HEK293 (cell line): ENCODE measurements around the gene YTHDC2.

Experiments used
- BCL11A ChIP-seq: fragments of 450-650 bp; formaldehyde crosslinking; IDR thresholded peaks from 2 replicates; pipeline ENCODE4 v1.5.1; 2016; ENCODE audit warnings: low read depth, missing biosample characterization, missing genetic modification characterization
- GFI1B ChIP-seq: fragments of 450-650 bp; formaldehyde crosslinking; IDR thresholded peaks from 2 replicates; pipeline ENCODE4 v1.5.1; 2016; ENCODE audit warnings: missing biosample characterization, missing genetic modification characterization
- KLF1 ChIP-seq: fragments of 450-650 bp; formaldehyde crosslinking; IDR thresholded peaks from 2 replicates; pipeline ENCODE4 v1.5.1; 2016; ENCODE audit warnings: missing biosample characterization, missing genetic modification characterization
- KLF7 ChIP-seq: fragments of 450-650 bp; formaldehyde crosslinking; IDR thresholded peaks from 2 replicates; pipeline ENCODE4 v1.5.1; 2016; ENCODE audit warnings: missing biosample characterization, missing genetic modification characterization, borderline replicate concordance
- PRDM1 ChIP-seq: fragments of 450-650 bp; formaldehyde crosslinking; IDR thresholded peaks from 2 replicates; pipeline ENCODE4; 2016; ENCODE audit warnings: missing biosample characterization, missing genetic modification characterization
- PRDM6 ChIP-seq: fragments of 450-650 bp; formaldehyde crosslinking; IDR thresholded peaks from 2 replicates; pipeline ENCODE4 v1.5.1; 2017; ENCODE audit warnings: missing biosample characterization, missing genetic modification characterization
- RBAK ChIP-seq: fragments of 450-650 bp; formaldehyde crosslinking; IDR thresholded peaks from 2 replicates; pipeline ENCODE4 v1.5.1; 2016; ENCODE audit warnings: missing biosample characterization, missing genetic modification characterization
- SP7 ChIP-seq: fragments of 450-650 bp; formaldehyde crosslinking; IDR thresholded peaks from 2 replicates; pipeline ENCODE4 v1.5.1; 2016; ENCODE audit warnings: missing biosample characterization, missing genetic modification characterization
- YY2 ChIP-seq: fragments of 450-650 bp; formaldehyde crosslinking; IDR thresholded peaks from 2 replicates; pipeline ENCODE4 v1.5.1; 2016; ENCODE audit warnings: missing biosample characterization, missing genetic modification characterization
- ZNF175 ChIP-seq: fragments of 450-650 bp; formaldehyde crosslinking; IDR thresholded peaks from 2 replicates; pipeline ENCODE4 v1.5.1; 2016; ENCODE audit warnings: missing biosample characterization, missing genetic modification characterization
- ZNF184 ChIP-seq: fragments of 450-650 bp; IDR thresholded peaks from 2 replicates; pipeline ENCODE4 v1.5.1; 2018; ENCODE audit warnings: missing biosample characterization, mild to moderate bottlenecking, missing genetic modification characterization
- ZNF19 ChIP-seq: fragments of 450-650 bp; formaldehyde crosslinking; IDR thresholded peaks from 2 replicates; pipeline ENCODE4; 2016; ENCODE audit warnings: missing biosample characterization, missing genetic modification characterization, low read depth
- ZNF202 ChIP-seq: fragments of 450-650 bp; formaldehyde crosslinking; IDR thresholded peaks from 2 replicates; pipeline ENCODE4 v1.5.1; 2016; ENCODE audit warnings: missing biosample characterization, missing genetic modification characterization, borderline replicate concordance
- ZNF26 ChIP-seq: fragments of 450-650 bp; formaldehyde crosslinking; IDR thresholded peaks from 2 replicates; pipeline ENCODE4 v1.5.1; 2016; ENCODE audit warnings: missing biosample characterization, missing genetic modification characterization
- ZNF324 ChIP-seq: fragments of 450-650 bp; formaldehyde crosslinking; IDR thresholded peaks from 2 replicates; pipeline ENCODE4 v1.5.1; 2016; ENCODE audit warnings: missing biosample characterization, missing genetic modification characterization
- ZNF416 ChIP-seq: fragments of 450-650 bp; formaldehyde crosslinking; IDR thresholded peaks from 2 replicates; pipeline ENCODE4 v1.5.1; 2016; ENCODE audit warnings: missing biosample characterization, missing genetic modification characterization
- ZNF501 ChIP-seq: fragments of 450-650 bp; formaldehyde crosslinking; IDR thresholded peaks from 2 replicates; pipeline ENCODE4 v1.5.1; 2016; ENCODE audit warnings: missing biosample characterization, missing genetic modification characterization
- ZNF529 ChIP-seq: fragments of 450-650 bp; formaldehyde crosslinking; IDR thresholded peaks from 2 replicates; pipeline ENCODE4 v1.5.1; 2017; ENCODE audit warnings: missing genetic modification characterization, missing biosample characterization; ENCODE audit not compliant: insufficient replicate concordance
- ZNF600 ChIP-seq: fragments of 450-650 bp; formaldehyde crosslinking; IDR thresholded peaks from 2 replicates; pipeline ENCODE4 v1.5.1; 2016; ENCODE audit warnings: missing biosample characterization, missing genetic modification characterization
- ZNF660 ChIP-seq: fragments of 450-650 bp; IDR thresholded peaks from 2 replicates; pipeline ENCODE4 v1.5.1; 2018; ENCODE audit warnings: missing biosample characterization, mild to moderate bottlenecking, missing genetic modification characterization
- ZNF677 ChIP-seq: fragments of 450-650 bp; IDR thresholded peaks from 2 replicates; pipeline ENCODE4 v1.5.0; 2018; ENCODE audit warnings: missing biosample characterization, mild to moderate bottlenecking, missing genetic modification characterization, moderate library complexity
- ZNF701 ChIP-seq: fragments of 450-650 bp; formaldehyde crosslinking; IDR thresholded peaks from 2 replicates; pipeline ENCODE4 v1.5.1; 2016; ENCODE audit warnings: missing biosample characterization, missing genetic modification characterization
- ZNF76 ChIP-seq: fragments of 450-650 bp; formaldehyde crosslinking; IDR thresholded peaks from 2 replicates; pipeline ENCODE4; 2016; ENCODE audit warnings: low read depth, missing biosample characterization, missing genetic modification characterization, borderline replicate concordance
- ZNF768 ChIP-seq: fragments of 450-650 bp; formaldehyde crosslinking; IDR thresholded peaks from 2 replicates; pipeline ENCODE4 v1.5.1; 2018; ENCODE audit warnings: missing biosample characterization, mild to moderate bottlenecking, missing genetic modification characterization
- ZNF791 ChIP-seq: fragments of 450-650 bp; formaldehyde crosslinking; IDR thresholded peaks from 2 replicates; pipeline ENCODE4 v1.5.1; 2016; ENCODE audit warnings: missing biosample characterization, missing genetic modification characterization
- ZNF837 ChIP-seq: fragments of 450-650 bp; formaldehyde crosslinking; IDR thresholded peaks from 2 replicates; pipeline ENCODE4 v1.5.1; 2016; ENCODE audit warnings: missing biosample characterization, missing genetic modification characterization
- TF ChIP-seq, protein P1 (sequence below): fragments of 450-650 bp; formaldehyde crosslinking; IDR thresholded peaks from 2 replicates; pipeline ENCODE4 v1.5.1; 2016; ENCODE audit warnings: missing biosample characterization, missing genetic modification characterization, low read depth
- TF ChIP-seq, protein P2 (sequence below): fragments of 450-650 bp; formaldehyde crosslinking; IDR thresholded peaks from 2 replicates; pipeline ENCODE4 v1.5.1; 2016; ENCODE audit warnings: missing biosample characterization, missing genetic modification characterization
- TF ChIP-seq, protein P3 (sequence below): fragments of 450-650 bp; formaldehyde crosslinking; IDR thresholded peaks from 2 replicates; pipeline ENCODE4 v1.5.1; 2016; ENCODE audit warnings: missing biosample characterization, missing genetic modification characterization
- TF ChIP-seq, protein P4 (sequence below): fragments of 450-650 bp; formaldehyde crosslinking; IDR thresholded peaks from 2 replicates; pipeline ENCODE4 v1.5.1; 2016; ENCODE audit warnings: missing biosample characterization, missing genetic modification characterization, borderline replicate concordance

Gene YTHDC2

GRCh38 chr5:113489299-113489698 is 24.2 kb upstream of the YTHDC2 start (continued):
- TF ChIP-seq, protein P1, sequence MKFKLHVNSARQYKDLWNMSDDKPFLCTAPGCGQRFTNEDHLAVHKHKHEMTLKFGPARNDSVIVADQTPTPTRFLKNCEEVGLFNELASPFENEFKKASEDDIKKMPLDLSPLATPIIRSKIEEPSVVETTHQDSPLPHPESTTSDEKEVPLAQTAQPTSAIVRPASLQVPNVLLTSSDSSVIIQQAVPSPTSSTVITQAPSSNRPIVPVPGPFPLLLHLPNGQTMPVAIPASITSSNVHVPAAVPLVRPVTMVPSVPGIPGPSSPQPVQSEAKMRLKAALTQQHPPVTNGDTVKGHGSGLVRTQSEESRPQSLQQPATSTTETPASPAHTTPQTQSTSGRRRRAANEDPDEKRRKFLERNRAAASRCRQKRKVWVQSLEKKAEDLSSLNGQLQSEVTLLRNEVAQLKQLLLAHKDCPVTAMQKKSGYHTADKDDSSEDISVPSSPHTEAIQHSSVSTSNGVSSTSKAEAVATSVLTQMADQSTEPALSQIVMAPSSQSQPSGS (tag by site-specific recombination), result no peak
- TF ChIP-seq ZNF26 (no peak), ZNF837 (tag by site-specific recombination) (no peak), ZNF501 (tag by site-specific recombination) (no peak), RBAK (no peak), GFI1B (no peak), PRDM6 (no peak), ZNF175 (tag by site-specific recombination) (no peak), ZNF529 (no peak), KLF7 (no peak), ZNF76 (no peak), ZNF677 (tag by site-specific recombination) (no peak), SP7 (peak; percentile 79), ZNF600 (tag by site-specific recombination) (peak; percentile 87), ZNF660 (tag by site-specific recombination) (peak; percentile 96), YY2 (tag by site-specific recombination) (no peak), ZNF324 (tag by site-specific recombination) (peak; percentile 51), PRDM1 (tag by site-specific recombination) (no peak), ZNF701 (tag by site-specific recombination) (no peak), BCL11A (no peak), ZNF184 (peak; percentile 57), ZNF768 (tag by site-specific recombination) (no peak), ZNF202 (tag by site-specific recombination) (no peak), ZNF416 (tag by site-specific recombination) (no peak), ZNF791 (tag by site-specific recombination) (no peak), ZNF19 (no peak), KLF1 (tag by site-specific recombination) (no peak)
- TF ChIP-seq, protein P2, sequence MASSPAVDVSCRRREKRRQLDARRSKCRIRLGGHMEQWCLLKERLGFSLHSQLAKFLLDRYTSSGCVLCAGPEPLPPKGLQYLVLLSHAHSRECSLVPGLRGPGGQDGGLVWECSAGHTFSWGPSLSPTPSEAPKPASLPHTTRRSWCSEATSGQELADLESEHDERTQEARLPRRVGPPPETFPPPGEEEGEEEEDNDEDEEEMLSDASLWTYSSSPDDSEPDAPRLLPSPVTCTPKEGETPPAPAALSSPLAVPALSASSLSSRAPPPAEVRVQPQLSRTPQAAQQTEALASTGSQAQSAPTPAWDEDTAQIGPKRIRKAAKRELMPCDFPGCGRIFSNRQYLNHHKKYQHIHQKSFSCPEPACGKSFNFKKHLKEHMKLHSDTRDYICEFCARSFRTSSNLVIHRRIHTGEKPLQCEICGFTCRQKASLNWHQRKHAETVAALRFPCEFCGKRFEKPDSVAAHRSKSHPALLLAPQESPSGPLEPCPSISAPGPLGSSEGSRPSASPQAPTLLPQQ (tag by site-specific recombination), result peak; percentile 52; the same call in 1 of the 2 replicates
- TF ChIP-seq, protein P3, sequence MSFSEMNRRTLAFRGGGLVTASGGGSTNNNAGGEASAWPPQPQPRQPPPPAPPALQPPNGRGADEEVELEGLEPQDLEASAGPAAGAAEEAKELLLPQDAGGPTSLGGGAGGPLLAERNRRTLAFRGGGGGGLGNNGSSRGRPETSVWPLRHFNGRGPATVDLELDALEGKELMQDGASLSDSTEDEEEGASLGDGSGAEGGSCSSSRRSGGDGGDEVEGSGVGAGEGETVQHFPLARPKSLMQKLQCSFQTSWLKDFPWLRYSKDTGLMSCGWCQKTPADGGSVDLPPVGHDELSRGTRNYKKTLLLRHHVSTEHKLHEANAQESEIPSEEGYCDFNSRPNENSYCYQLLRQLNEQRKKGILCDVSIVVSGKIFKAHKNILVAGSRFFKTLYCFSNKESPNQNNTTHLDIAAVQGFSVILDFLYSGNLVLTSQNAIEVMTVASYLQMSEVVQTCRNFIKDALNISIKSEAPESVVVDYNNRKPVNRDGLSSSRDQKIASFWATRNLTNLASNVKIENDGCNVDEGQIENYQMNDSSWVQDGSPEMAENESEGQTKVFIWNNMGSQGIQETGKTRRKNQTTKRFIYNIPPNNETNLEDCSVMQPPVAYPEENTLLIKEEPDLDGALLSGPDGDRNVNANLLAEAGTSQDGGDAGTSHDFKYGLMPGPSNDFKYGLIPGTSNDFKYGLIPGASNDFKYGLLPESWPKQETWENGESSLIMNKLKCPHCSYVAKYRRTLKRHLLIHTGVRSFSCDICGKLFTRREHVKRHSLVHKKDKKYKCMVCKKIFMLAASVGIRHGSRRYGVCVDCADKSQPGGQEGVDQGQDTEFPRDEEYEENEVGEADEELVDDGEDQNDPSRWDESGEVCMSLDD (tag by site-specific recombination), result no peak
- TF ChIP-seq, protein P4, sequence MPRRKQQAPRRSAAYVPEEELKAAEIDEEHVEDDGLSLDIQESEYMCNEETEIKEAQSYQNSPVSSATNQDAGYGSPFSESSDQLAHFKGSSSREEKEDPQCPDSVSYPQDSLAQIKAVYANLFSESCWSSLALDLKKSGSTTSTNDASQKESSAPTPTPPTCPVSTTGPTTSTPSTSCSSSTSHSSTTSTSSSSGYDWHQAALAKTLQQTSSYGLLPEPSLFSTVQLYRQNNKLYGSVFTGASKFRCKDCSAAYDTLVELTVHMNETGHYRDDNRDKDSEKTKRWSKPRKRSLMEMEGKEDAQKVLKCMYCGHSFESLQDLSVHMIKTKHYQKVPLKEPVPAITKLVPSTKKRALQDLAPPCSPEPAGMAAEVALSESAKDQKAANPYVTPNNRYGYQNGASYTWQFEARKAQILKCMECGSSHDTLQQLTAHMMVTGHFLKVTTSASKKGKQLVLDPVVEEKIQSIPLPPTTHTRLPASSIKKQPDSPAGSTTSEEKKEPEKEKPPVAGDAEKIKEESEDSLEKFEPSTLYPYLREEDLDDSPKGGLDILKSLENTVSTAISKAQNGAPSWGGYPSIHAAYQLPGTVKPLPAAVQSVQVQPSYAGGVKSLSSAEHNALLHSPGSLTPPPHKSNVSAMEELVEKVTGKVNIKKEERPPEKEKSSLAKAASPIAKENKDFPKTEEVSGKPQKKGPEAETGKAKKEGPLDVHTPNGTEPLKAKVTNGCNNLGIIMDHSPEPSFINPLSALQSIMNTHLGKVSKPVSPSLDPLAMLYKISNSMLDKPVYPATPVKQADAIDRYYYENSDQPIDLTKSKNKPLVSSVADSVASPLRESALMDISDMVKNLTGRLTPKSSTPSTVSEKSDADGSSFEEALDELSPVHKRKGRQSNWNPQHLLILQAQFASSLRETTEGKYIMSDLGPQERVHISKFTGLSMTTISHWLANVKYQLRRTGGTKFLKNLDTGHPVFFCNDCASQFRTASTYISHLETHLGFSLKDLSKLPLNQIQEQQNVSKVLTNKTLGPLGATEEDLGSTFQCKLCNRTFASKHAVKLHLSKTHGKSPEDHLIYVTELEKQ (tag by site-specific recombination), result 0 out of 2 replicates have a peak, but pooled peaks have one; percentile 19
